Activated B cell treated with CpG ODN at 0.5 μM for 24 hours (primary cell): ENCODE measurements around the gene PRSS23. TPM values are rescaled to one million over a fixed set of nuclear protein-coding genes. Genes with fewer than 3 reads are reported as not detected.

Experiments
- ATAC-seq: fragments of 200-7000 bp; cut with Tn5 transposase; one replicate; pipeline ENCODE4 v1.10.0; 2021; ENCODE audit warnings: low read depth, mild to moderate bottlenecking, moderate library complexity
- CTCF ChIA-PET: fragments of 350-600 bp; sonication (Branson Sonifier 250); formaldehyde crosslinking; loops from one replicate; lab custom pipeline; 2021; ENCODE audit warnings: antibody characterized with exemption; lab: Charles Lee
- POLR2A ChIA-PET: fragments of 350-600 bp; sonication (Branson Sonifier 250); formaldehyde crosslinking; loops from one replicate; lab custom pipeline; 2021; ENCODE audit warnings: antibody characterized with exemption; lab: Charles Lee
- DNase-seq: peaks from one replicate; pipeline ENCODE4 v3.0.0; 2022
- H3K27ac Mint-ChIP-seq: one replicate; pipeline ENCODE4 v1.8.0; 2020; ENCODE audit warnings: mixed read lengths
- H3K27me3 Mint-ChIP-seq: one replicate; pipeline ENCODE4 v1.8.0; 2021; ENCODE audit warnings: mixed read lengths
- H3K36me3 Mint-ChIP-seq: one replicate; pipeline ENCODE4 v1.8.0; 2021; ENCODE audit warnings: low read depth, mixed read lengths
- H3K4me1 Mint-ChIP-seq: one replicate; pipeline ENCODE4 v1.8.0; 2021; ENCODE audit warnings: mixed read lengths
- H3K4me3 Mint-ChIP-seq: one replicate; pipeline ENCODE4 v1.8.0; 2020; ENCODE audit warnings: mild to moderate bottlenecking, mixed read lengths
- H3K9me3 Mint-ChIP-seq: one replicate; pipeline ENCODE4 v1.8.0; 2020; ENCODE audit warnings: mixed read lengths
- CTCF ChIP-seq: fragments of 200-600 bp; IDR thresholded peaks from one replicate; pipeline ENCODE4 v1.8.0; 2022; ENCODE audit warnings: antibody characterized with exemption, mild to moderate bottlenecking
- intact Hi-C: fragments of 100-400 bp; cut with micrococcal nuclease; formaldehyde crosslinking; loops from one replicate; pipeline ENCODE4 v1.15.1; 2024
- total RNA-seq: library from RNA; stranded (reverse); gene quantifications from 2 replicates; pipeline ENCODE4 v1.2.3, GENCODE V29; 2022

PRSS23 gene
- total RNA-seq, 1 donor from 2014 or later, result not detected

- intact Hi-C loops, result no loop called here
- no peak for TF ChIP-seq CTCF
- ATAC-seq (no peak), DNase-seq (no peak)
- no peaks in the 10 kb centered on the region for H3K4me1 Mint-ChIP-seq
- H3K36me3 Mint-ChIP-seq, result no peaks in the 10 kb centered on the region
- ChIA-PET CTCF (no interaction called here), POLR2A (no interaction called here)
- H3K4me3 Mint-ChIP-seq, result no peak overlapping the region
- H3K9me3 Mint-ChIP-seq, result no peaks in the 10 kb centered on the region
- peaks cover 6% of the 10 kb centered on the region for H3K27me3 Mint-ChIP-seq
- H3K27ac Mint-ChIP-seq, result no peak overlapping the region
Observed at GRCh38 chr11:86783661-86784060, 16.7 kb upstream of the PRSS23 start.

DNA sequence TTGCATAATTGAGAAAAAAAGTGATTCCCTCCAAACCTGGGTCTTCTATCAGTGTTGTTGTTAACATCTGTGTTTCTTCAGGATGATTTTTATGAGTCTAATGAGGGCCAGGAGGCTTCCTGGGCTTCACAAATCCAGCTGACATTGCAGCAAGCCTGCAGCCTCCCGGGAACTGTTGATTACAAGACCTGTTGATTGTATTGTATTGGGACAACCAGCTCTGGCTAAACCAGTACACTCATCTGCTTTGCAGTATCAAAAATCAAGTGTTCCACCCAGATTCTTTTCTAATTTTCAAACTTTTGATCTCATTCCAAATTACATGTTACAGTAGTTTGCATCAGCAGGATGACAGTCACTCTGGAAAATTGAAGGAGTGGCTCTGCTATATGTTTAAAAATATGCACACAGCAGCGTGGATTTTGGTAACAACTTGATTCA is 16.1 kb upstream of the PRSS23 start:
- POLR2A ChIA-PET, result no interaction called here
- TF ChIP-seq CTCF, result no peak
- H3K9me3 Mint-ChIP-seq, result no peaks in the 10 kb centered on the region
- no peak for ATAC-seq
- H3K27me3 Mint-ChIP-seq, result peaks cover 8% of the 10 kb centered on the region
- no peak overlapping the region for H3K27ac Mint-ChIP-seq
- H3K4me3 Mint-ChIP-seq, result no peak overlapping the region
- H3K36me3 Mint-ChIP-seq, result no peaks in the 10 kb centered on the region
- intact Hi-C loops, result no loop called here
- no peak for DNase-seq
- CTCF ChIA-PET, result no interaction called here
- no peaks in the 10 kb centered on the region for H3K4me1 Mint-ChIP-seq

- POLR2A ChIA-PET, result no interaction called here
- no peak overlapping the region for H3K27ac Mint-ChIP-seq
- intact Hi-C loops, result no loop called here
Observed at GRCh38 chr11:86785576-86785975, 14.8 kb upstream of the PRSS23 start.

GRCh38 chr11:86787018-86787536 is 13.3 kb upstream of the PRSS23 start:
- Mint-ChIP-seq H3K4me1 (no peaks in the 10 kb centered on the region), H3K36me3 (no peaks in the 10 kb centered on the region), H3K27ac (no peak overlapping the region), H3K4me3 (no peak overlapping the region), H3K27me3 (peaks cover 3% of the 10 kb centered on the region), H3K9me3 (no peaks in the 10 kb centered on the region)
- ATAC-seq (no peak), DNase-seq (no peak)
- TF ChIP-seq CTCF, result no peak
- ChIA-PET POLR2A (no interaction called here), CTCF (no interaction called here)
- intact Hi-C loops, result no loop called here

More at GRCh38 chr11:86785576-86785975, 14.8 kb upstream of the PRSS23 start:
- Mint-ChIP-seq H3K4me3 (no peak overlapping the region), H3K9me3 (no peaks in the 10 kb centered on the region), H3K4me1 (no peaks in the 10 kb centered on the region), H3K36me3 (no peaks in the 10 kb centered on the region), H3K27me3 (peaks cover 3% of the 10 kb centered on the region)
- CTCF ChIA-PET, result no interaction called here
- no peak for TF ChIP-seq CTCF
- no peak for ATAC-seq
- no peak for DNase-seq

DNA sequence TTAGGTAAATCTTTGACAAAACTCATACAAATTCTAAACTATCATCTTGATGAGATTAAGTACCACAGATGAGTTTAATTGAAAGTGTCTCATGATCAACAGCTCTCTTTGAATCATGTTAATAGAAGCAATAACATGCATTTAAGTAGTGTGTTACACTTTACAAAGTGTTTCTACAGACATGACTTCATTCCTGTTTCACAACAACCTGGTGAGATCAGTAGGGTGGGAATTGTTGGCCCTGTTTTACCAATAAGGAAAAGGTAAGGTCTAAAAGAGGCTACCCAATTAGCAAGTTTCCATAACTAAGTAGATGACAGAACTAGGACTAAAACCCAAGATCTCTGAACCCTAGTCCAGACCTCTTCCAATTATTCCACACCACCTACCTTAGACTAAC is 12.7 kb upstream of the PRSS23 start:
- no peak for DNase-seq
- intact Hi-C loops, result no loop called here
- no peak for ATAC-seq
- TF ChIP-seq CTCF, result no peak
- no peaks in the 10 kb centered on the region for H3K4me1 Mint-ChIP-seq
- no peak overlapping the region for H3K4me3 Mint-ChIP-seq
- peaks cover 3% of the 10 kb centered on the region for H3K27me3 Mint-ChIP-seq
- POLR2A ChIA-PET, result no interaction called here
- CTCF ChIA-PET, result no interaction called here
- no peaks in the 10 kb centered on the region for H3K9me3 Mint-ChIP-seq
- H3K36me3 Mint-ChIP-seq, result no peaks in the 10 kb centered on the region
- H3K27ac Mint-ChIP-seq, result no peak overlapping the region
